ENCODE measurements around the gene ZNF488. TPM values are rescaled to one million over a fixed set of nuclear protein-coding genes. Genes with fewer than 3 reads are reported as not detected.
"Not testable (repeated sequence)": the region's sequence is repeated elsewhere in the genome, so short reads cannot be mapped to it uniquely, and the experiment has no call there.

Gene ZNF488
- polyA plus RNA-seq, 1 donor from 2014 or later: 0.85 TPM

DNA sequence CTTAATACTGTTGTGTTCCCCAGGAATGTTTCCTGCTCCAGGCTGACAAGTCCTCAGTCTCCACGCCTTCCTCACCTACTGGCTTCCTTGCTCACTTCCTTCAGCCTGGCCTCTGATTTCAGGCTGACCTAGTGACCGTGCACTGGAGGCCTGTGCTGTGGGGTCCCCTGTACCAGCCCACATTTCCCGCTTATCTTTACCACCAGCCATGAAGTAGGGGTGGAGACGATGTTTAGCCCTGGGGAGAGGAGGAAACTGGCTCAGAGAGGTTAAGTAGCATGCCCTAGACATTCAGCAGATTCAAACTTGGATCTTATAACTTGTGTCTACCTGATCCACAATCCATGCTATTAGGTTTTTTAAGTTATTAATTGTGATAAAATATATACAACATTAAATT is 4.8 kb upstream of the ZNF488 start:
- Histone ChIP-seq H3K79me2 (replicated peaks; ENCODE audit: insufficient read depth, low read length) (no peaks in the 10 kb centered on the region), H4K20me1 (ENCODE audit: insufficient read depth) (no peaks in the 10 kb centered on the region), H3F3A (ENCODE audit: insufficient read depth, low read length, poor library complexity, severe bottlenecking) (no peaks in the 10 kb centered on the region), H3K4me2 (ENCODE audit: low read length) (no peak overlapping the region), H3K9me2 (ENCODE audit: insufficient read depth, low read length) (no peaks in the 10 kb centered on the region), H3K27me3 (ENCODE audit: insufficient read depth, low read depth, low read length) (no peaks in the 10 kb centered on the region), H2AFZ (ENCODE audit: low read depth, low read length) (no peak overlapping the region), H3K27ac (ENCODE audit: low read length) (no peak overlapping the region), H3K4me3 (ENCODE audit: low read length) (no peak overlapping the region), H3K9me3 (ENCODE audit: low read length) (no peaks in the 10 kb centered on the region), H3K36me3 (ENCODE audit: insufficient read depth, low read length) (no peaks in the 10 kb centered on the region), H3K9ac (ENCODE audit: low read length) (no peak overlapping the region)
- TF ChIP-seq TAF1 (IDR thresholded peaks at IDR 0.05; ENCODE audit: low read depth) (no peak), EP300 (conservative IDR thresholded peaks at IDR 0.05; ENCODE audit: poor library complexity, severe bottlenecking) (no peak), EZH2 (IDR thresholded peaks at IDR 0.05; ENCODE audit: borderline replicate concordance, insufficient read depth, low read length, poor library complexity, severe bottlenecking) (no peak), MXI1 (conservative IDR thresholded peaks at IDR 0.05; ENCODE audit: poor library complexity, severe bottlenecking) (no peak), RAD21 (conservative IDR thresholded peaks at IDR 0.05) (no peak), POLR2AphosphoS5 (IDR thresholded peaks at IDR 0.05) (no peak), SMC3 (conservative IDR thresholded peaks at IDR 0.05; ENCODE audit: poor library complexity) (no peak)
- TF ChIP-seq, protein P1, sequence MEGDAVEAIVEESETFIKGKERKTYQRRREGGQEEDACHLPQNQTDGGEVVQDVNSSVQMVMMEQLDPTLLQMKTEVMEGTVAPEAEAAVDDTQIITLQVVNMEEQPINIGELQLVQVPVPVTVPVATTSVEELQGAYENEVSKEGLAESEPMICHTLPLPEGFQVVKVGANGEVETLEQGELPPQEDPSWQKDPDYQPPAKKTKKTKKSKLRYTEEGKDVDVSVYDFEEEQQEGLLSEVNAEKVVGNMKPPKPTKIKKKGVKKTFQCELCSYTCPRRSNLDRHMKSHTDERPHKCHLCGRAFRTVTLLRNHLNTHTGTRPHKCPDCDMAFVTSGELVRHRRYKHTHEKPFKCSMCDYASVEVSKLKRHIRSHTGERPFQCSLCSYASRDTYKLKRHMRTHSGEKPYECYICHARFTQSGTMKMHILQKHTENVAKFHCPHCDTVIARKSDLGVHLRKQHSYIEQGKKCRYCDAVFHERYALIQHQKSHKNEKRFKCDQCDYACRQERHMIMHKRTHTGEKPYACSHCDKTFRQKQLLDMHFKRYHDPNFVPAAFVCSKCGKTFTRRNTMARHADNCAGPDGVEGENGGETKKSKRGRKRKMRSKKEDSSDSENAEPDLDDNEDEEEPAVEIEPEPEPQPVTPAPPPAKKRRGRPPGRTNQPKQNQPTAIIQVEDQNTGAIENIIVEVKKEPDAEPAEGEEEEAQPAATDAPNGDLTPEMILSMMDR (IDR thresholded peaks at IDR 0.05; ENCODE audit: poor library complexity, severe bottlenecking): no peak
- TF ChIP-seq, protein P2, sequence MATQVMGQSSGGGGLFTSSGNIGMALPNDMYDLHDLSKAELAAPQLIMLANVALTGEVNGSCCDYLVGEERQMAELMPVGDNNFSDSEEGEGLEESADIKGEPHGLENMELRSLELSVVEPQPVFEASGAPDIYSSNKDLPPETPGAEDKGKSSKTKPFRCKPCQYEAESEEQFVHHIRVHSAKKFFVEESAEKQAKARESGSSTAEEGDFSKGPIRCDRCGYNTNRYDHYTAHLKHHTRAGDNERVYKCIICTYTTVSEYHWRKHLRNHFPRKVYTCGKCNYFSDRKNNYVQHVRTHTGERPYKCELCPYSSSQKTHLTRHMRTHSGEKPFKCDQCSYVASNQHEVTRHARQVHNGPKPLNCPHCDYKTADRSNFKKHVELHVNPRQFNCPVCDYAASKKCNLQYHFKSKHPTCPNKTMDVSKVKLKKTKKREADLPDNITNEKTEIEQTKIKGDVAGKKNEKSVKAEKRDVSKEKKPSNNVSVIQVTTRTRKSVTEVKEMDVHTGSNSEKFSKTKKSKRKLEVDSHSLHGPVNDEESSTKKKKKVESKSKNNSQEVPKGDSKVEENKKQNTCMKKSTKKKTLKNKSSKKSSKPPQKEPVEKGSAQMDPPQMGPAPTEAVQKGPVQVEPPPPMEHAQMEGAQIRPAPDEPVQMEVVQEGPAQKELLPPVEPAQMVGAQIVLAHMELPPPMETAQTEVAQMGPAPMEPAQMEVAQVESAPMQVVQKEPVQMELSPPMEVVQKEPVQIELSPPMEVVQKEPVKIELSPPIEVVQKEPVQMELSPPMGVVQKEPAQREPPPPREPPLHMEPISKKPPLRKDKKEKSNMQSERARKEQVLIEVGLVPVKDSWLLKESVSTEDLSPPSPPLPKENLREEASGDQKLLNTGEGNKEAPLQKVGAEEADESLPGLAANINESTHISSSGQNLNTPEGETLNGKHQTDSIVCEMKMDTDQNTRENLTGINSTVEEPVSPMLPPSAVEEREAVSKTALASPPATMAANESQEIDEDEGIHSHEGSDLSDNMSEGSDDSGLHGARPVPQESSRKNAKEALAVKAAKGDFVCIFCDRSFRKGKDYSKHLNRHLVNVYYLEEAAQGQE (IDR thresholded peaks at IDR 0.05; ENCODE audit: borderline replicate concordance): no peak

DNA sequence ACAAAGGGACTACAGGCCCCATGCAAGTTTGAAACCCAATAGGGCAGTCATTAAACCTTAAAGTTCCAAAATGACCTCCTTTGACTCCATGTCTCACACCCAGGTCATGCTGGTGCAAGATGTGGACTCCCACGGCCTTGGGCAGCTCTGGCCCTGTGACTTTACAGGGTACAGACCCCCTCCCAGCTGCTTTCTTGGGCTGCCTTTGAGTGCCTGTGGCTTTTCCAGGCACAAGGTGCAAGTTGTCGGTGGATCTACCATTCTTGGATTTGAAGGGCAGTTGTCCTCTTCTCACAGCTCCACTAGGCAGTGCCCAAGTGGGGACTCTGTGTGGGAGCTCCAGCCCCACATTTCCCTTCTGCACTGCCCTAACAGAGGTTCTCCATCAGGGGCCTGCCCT is 2.0 kb upstream of the ZNF488 start:
- not testable (repeated sequence) for H4K20me1 ChIP-seq (ENCODE audit: insufficient read depth); H3K27ac ChIP-seq (ENCODE audit: low read length); H3K79me2 ChIP-seq (replicated peaks; ENCODE audit: insufficient read depth, low read length)

More for the DNA sequence above, 2.0 kb upstream of the ZNF488 start:
- not testable (repeated sequence) for H3K36me3 ChIP-seq (ENCODE audit: insufficient read depth, low read length); H3K9me2 ChIP-seq (ENCODE audit: insufficient read depth, low read length); H3F3A ChIP-seq (ENCODE audit: insufficient read depth, low read length, poor library complexity, severe bottlenecking); H3K9ac ChIP-seq (ENCODE audit: low read length); H3K4me2 ChIP-seq (ENCODE audit: low read length); H3K27me3 ChIP-seq (ENCODE audit: insufficient read depth, low read depth, low read length); H3K9me3 ChIP-seq (ENCODE audit: low read length); H2AFZ ChIP-seq (ENCODE audit: low read depth, low read length); H3K4me3 ChIP-seq (ENCODE audit: low read length)

Measured in neural cell (in vitro differentiated cells).